ENCODE results near the gene UGT1A7.

GRCh38 chr2:233789554-233789953 is 107.9 kb downstream of the UGT1A7 start:
- TF ChIP-seq POLR2A (IDR thresholded peaks at IDR 0.05) (no peak), CTCF (IDR thresholded peaks at IDR 0.05 in 4 of 5, conservative IDR thresholded peaks at IDR 0.05 in 1 of 5) (no peak)
